Lower leg skin (tissue), 3 donors: ENCODE results near the gene LCN9.

Experiments used
- CTCF ChIP-seq, 3 donors: fragments of 450-650 bp; IDR thresholded peaks; one replicate each; pipeline ENCODE4 v1.5.1; 2016; ENCODE audit warnings: antibody characterized with exemption in 3 of 3, mild to moderate bottlenecking in 3 of 3, moderate library complexity in 2 of 3
- POLR2A ChIP-seq, 2 donors: fragments of 450-650 bp; IDR thresholded peaks; one replicate each; pipeline ENCODE4 v1.6.1; 2016 to 2017; ENCODE audit warnings: antibody characterized with exemption in 2 of 2, mild to moderate bottlenecking in 1 of 2, moderate library complexity in 1 of 2

DNA sequence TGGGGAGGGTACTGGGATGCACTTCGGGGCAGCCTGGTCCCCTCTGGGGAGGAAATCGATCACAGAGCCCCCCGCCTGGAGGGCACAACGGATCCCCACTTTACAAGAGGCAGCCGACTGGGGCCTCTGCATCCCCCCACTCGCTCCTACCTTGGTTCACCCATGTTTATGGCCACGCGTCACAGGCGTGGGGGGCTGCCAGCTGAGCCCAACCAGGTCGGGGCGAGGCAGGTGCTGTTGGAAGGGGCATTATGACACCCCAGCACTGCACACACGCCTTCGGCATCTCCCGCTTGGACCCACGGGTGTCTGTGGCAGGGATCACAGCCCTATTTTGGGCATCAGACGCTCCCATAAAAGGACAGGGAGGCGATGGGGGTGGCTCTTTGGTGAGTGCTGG, 21.6 kb downstream of the LCN9 start:
- TF ChIP-seq CTCF (IDR thresholded peaks at IDR 0.05) (no peak), POLR2A (IDR thresholded peaks at IDR 0.05) (no peak)
